SK-N-SH (cell line): ENCODE measurements around the gene TIMM22. TPM values are rescaled to one million over a fixed set of nuclear protein-coding genes. Genes with fewer than 3 reads are reported as not detected.

Experiments used
- polyA plus RNA-seq, 3 experiments: library from polyadenylated mRNA; depleted of rRNA; stranded (reverse); fragments of >200 nt; gene quantifications; 2 replicates each; pipeline ENCODE4 v1.2.3, GENCODE V29; 2012
- small RNA-seq, 7 experiments: library from RNA; depleted of rRNA; stranded (forward); fragments of <200 nt; gene quantifications; one replicate each; pipeline ENCODE3, GENCODE V24; 2012

TIMM22 gene
- polyA plus RNA-seq, 1 of the 3 experiments (the other 2 are of a cell fraction) = 9.9 TPM

Small RNA genes within 50 kb of the gene (small RNA-seq; reads per million reads assigned to genes)
- gene MIR3183 = 0 to 0.20 (median 0) reads per million in 7 experiments

Other genes with a start within 250 kb of the TIMM22 start
- 10.7 and 12.5 TPM in 2 replicates for gene GEMIN4, start 244.9 kb upstream of the TIMM22 start, polyA plus RNA-seq (2012; rRNA removed)
- gene GLOD4, start 214.8 kb upstream of the TIMM22 start, polyA plus RNA-seq (2012; rRNA removed) = 34.3 and 40.0 TPM in 2 replicates
- gene MRM3, start 214.8 kb upstream of the TIMM22 start, polyA plus RNA-seq (2012; rRNA removed) = 16.4 and 17.4 TPM in 2 replicates
- 19.5 and 23.9 TPM in 2 replicates for gene NXN, start 17.4 kb upstream of the TIMM22 start, polyA plus RNA-seq (2012; rRNA removed)
- gene ABR, start 182.9 kb downstream of the TIMM22 start, polyA plus RNA-seq (2012; rRNA removed) = 86.1 and 117 TPM in 2 replicates